ENCODE measurements around the gene IFFO2. TPM values are rescaled to one million over a fixed set of nuclear protein-coding genes. Genes with fewer than 3 reads are reported as not detected.

IFFO2 gene
- total and polyA plus RNA-seq, 2 of the 8 experiments (the other 6 are each of a cell fraction or from before 2014, with no cell fraction given): 6.6 to 10.4 TPM

- TF ChIP-seq FOSL1 (IDR thresholded peaks at IDR 0.05; ENCODE audit: insufficient read depth, low read depth, low read length) (no peak), SP2 (IDR thresholded peaks at IDR 0.05; ENCODE audit: low read length) (no peak)
Observed at GRCh38 chr1:18950401-18951026, 6.0 kb downstream of the IFFO2 start (continued).
